HG02610 (cell line): ENCODE results near the gene CHRNB4.

Experiments used
- ATAC-seq: cut with Tn5 transposase; IDR thresholded peaks from one replicate; pipeline ENCODE4 v1.9.1; 2021; ENCODE audit warnings: mild to moderate bottlenecking, moderate library complexity; ENCODE audit not compliant: unreplicated experiment

The CHRNB4 gene

DNA sequence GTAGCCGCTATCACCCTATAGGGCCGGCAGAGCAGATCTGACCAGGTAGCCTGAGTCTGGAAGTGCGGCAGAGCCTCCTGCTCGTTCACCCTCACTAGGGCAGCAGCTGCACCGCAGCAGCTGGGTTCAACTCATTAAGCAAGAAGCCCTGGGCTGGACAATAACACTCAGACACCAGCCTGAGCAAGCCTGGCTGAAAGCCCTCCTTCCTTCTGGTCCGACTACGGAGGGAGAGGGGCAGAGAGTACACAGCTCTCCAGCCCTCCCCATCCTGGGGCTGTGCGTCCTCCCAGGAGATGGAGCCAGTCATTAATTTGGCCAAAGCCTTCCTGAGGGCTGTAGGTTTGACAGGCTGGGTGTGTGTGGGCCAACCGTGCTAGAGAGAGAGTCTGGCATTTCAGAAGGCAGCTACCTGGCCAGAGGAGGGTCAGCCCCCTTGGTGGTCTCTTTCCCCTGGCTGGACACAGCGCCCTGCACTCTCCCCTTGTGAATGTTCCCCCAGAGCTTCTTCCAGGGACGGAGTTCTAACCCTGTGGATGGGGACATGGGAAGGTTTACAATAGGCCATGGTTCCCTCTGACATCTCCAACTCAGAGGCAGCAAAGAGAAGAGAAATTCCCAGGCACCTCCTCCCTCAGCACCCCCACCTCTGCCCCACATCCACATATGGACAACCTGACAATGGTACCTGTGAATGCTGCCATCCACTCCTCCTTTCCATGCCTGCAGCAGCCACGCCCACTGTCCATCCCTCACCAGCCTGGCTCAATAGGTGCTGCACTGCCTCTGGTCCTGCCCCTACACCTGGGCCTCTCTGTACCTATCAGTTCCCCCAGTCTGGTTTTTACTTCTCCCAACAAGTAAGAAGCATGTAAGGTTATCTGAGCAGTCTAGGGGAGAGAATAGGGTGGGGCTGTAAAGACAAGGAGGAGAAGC is 6.5 kb downstream of the CHRNB4 start:
- ATAC-seq: no peak

DNA sequence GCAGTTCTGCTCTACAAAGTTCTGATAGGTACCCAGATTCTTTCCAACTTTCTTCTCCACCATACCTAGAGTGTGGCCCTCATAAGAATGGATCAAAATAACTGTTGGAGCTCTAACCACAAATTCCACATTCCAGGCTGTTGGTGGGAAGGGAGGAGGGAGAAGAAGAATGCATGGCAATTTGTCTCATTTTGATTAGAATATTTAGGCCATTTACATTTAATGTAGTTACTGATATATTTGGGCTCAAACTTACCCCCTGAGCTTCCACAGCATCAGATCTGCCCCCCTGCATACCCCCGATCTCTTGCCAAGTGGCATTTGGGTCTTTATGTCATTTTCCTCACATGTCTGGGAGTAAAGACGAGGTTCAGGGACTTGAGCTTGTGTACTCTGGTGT is 7.7 kb downstream of the CHRNB4 start:
- no peak for ATAC-seq

DNA sequence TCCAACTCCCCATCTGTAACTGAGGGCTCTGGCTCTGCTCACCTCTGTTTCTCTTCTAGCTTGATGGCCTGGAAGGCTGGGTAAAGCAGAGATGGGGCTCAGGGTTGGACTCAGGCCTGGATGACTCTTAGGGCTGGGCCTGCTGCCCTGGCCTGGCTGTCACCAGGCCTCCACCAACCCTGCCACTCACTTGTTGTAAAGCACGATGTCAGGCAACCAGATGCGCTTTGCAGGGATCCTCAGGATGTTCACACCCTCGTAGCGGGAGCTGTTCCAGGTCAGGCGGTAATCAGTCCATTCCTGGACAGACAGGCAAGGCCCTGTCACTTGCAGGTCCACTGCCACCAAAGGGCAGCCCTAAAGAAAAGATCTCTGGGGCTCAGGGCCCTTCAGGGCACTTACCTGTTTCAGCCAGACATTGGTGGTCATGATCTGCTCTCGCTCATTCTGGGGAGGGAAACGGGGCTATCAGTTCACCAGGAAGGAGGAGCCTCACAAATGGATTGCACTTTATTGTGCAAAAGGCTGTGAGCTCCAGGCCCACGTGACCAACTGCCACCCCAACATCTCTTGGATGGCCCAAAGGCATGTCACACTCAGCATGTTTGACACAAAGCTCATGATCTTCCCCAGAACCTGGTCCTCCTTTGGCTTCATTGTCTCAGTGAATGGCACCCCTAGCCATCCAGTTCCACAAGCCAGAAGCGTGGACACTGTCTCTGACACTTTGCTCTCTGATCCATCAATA is 9.9 kb downstream of the CHRNB4 start:
- ATAC-seq: no peak

DNA sequence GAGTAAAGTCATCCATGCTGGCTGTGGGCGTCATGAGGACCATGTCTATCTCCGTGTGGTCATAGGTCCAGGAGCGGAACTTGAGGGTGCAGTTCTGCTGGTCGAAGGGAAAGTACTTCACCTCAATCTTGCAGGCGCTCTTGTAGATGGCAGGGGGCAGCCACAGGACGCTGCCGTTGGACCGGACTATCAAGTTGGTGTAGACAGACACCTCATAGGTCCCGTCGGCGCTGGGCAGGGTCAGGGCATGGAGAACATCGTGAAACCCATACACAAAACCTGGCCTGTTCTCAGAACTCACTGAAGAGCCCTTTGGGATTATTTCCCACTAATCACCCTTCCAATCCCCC is 11.3 kb downstream of the CHRNB4 start:
- ATAC-seq: no peak

DNA sequence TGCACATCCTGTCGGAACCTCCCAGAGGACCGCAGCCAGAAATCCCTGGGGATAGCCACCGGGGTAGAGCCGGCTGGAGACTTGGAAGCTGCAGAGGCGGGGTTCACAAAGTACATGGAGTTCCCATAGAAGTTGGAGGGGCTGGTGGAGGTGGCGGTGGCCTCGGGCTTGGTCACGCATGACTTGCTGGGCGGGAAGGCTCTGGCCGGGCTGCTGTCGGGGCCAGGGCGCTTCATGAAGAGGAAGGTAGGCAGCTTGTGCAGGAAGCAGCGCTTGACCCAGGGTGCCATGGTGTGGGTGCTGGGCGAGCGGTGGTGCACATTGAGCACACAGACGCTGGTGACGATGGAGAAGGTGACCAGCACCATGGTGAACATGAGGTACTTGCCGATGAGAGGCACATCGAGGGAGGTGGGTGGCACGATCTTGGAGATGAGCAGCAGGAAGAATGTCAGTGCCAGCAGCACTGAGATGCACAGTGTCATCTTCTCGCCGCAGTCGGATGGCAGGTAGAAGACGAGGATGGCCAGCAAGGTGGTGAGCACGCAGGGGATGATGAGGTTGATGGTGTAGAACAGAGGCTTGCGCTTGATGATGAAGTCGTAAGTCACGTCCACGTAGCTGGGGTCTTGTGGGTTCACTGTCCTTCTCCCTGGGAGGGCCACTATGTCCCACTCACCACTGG is 11.8 kb downstream of the CHRNB4 start:
- no peak for ATAC-seq

DNA sequence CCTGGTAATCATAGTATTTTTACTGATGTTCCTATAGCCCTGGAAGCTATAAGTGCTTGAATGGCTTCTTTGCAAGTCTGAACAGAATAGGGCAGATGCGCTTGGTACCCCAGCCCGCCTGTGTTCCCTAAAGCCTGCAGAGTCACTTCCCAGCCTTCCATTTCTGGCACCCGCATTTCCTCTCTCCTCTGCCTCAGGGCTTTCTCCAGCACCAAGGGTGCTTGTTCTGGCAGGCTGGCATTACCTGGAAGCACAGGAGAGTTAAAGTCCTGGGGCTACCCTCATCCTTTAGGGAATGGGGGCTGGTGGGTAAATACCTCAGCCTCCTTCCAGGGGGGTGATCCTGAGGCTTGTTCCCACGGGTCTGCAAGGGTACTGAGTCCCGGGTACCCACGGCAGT is 12.8 kb downstream of the CHRNB4 start:
- no peak for ATAC-seq

DNA sequence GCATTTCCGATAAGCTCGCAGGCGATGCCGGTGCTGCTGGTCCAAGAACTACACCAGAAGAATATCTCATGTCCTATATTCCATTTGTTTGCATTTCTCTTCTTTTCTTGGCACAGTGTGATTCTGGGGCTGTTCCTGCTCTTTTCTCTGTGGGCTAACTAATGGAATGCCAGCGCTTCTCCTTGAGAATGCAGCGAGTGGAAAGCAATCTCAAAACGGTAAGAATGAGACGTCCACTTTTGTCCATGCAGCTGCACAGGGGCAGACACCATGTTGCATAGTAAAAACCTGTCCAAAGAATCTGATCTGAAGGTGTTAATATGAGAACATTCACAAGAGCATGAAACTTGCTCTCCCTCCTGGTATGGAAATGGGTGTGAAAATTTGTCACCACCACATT is 13.7 kb downstream of the CHRNB4 start:
- ATAC-seq: no peak

DNA sequence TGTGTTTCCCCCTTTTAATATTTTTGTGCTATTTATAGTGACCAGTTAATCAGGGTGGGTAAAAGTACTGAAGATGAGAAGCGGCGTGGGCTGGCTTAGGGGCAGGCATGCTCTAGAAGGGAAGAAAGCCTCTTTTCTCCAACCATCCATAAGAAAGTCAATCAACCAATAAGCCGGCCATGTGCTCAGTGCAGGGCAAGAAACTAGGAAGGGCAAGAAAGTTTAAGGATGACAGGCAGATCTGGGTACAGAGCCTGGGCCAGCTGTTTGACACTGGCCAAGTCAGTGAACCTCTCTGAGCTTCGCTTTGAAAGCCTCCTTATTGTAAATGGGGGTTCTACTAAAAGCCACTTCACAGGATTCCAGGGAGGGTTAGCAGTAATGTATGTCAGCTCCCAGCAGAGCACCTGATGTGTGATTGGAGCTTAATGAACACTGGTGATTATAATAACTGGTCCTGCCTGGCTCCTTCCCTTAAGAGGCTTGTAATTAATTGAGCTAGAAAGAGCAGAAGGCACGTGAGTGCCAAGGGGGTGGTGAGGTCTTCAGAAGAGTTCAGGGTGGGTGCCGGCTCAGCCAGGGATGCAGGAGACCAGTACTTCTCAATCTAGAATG is 14.5 kb downstream of the CHRNB4 start:
- no peak for ATAC-seq

DNA sequence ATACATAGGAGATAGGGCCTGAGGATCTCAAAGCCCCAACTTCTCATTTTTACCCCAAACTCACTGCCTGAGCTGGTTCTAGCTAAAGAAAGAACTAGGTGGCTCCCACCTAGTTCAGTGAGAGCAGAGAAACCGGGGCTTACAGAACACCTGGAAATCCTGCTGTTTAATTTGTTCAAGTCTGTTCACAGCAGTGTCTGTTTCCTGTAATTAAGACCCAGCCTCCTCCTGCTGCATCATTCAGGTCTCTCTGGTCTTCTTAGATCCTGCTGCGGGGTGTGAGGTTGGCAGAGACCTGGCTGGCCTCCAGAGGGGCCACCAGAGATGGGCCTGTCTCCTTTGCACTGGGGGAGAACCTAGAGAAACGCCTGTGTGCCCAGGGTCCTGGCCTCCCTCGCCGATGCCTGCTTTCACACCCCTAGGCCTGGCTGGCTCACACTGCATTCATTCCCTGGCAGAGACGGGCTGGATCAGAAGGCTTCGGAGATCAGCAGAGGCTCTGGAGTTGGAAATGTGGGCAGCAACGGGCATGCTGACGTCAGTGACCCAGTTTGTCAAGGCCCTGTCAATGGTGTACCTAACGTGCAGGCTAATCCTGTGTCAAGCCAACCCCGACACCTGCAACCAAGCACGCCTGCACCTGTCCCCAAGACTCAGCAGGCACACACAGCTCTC is 15.3 kb downstream of the CHRNB4 start:
- ATAC-seq: no peak

DNA sequence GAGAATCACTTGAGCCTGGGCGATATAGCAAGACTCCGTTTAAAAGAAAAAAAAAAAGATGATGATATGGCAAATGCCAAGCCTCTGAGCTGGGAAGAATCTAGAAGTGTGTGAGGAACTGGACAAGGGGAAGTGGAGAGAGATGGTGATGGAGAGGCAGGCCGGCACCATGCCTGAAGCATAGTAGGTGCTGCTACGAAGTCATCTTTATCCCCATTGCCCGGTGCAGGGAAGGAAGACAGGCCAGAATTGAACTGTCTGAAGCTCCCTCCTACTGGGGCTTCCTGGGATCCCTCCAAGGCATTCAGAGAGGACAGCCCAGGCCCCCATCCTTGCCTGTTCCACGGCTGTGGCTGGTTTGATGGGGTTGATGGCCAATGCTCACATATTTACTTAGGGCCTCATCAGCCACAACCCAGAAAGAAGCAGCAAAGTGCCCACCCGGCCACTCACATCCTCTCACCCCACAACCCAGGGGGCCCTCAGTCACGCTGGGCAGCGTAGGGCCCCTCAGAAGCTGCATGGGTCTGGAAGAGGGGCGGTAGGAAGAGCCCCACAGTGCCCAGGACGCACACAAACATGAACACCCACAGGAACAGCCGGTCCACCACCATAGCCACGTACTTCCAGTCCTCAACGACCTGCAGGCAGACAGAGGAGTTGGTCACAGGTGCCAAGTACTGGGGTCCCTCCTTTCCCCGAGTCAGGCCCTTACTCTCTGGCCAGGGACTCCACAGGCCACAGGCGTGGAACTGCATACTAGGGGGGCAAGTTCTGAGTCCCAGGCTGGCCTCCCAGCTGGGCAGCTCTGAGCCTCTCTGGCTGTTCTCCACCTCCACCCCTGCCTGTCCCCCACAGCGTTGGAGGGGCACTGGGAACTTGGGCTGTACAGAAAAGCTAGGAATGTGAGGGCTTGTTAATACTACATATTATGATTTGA is 16.1 kb downstream of the CHRNB4 start:
- no peak for ATAC-seq

DNA sequence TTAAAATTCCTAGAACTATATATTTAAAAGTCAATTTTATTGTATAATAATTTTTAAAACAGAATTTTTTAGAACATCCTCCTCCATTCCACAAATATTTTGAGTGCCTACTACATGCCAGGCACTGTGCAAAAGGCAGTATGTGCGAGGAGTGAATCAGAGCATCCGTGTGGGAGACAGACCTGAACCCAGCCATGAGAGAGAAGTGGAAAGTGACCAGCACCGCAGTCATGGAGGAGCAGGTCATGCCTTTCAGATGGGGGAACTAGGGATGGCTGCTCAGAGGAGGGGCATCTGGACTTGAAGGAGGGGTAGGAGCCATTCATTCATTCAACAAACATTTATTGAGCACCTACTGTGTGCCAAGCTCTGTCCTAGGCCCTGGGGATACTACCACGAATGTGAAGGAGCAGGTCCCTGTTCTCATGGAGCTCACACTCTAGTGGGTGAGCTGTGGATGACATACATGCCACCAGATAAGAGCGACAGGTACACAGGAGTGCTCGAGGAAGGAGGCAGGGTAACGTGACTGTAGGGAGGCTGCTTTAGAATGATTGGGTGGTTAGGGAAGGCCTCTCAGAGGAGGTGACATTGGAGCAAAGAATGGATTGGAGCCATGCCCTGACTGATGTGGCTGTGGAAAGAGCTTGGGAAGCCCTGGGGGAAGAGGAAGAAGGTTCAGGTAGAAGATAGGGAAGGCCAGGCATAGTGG is 17.1 kb downstream of the CHRNB4 start:
- no peak for ATAC-seq

DNA sequence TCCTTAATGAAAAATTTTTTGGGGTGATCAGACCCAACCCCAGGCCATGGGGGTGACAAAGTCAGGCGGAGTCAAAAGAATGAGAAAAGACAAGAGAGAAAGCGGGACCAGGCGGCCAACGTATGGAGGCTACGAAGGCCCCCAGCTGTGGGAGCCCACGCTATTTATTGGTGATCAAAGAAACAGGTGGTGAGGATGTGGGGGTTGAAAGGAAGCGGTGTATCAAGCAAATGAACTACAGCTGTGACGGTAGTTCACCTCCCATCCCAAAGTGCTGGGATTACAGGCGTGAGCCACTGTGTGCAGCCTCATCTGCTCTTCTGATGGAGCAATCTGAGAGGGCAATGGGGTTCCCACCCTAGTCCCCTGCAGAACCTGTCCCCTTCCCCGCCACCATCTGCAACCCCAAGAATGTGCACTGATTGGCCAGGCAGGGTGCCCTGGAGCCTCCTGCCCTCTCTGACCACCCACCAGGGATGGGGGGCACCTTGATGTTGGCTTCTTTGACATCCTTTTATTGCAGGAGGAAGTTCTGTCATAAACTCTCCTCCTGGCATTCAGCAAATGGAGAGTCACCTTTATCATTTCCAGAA is 19.1 kb downstream of the CHRNB4 start:
- no peak for ATAC-seq

DNA sequence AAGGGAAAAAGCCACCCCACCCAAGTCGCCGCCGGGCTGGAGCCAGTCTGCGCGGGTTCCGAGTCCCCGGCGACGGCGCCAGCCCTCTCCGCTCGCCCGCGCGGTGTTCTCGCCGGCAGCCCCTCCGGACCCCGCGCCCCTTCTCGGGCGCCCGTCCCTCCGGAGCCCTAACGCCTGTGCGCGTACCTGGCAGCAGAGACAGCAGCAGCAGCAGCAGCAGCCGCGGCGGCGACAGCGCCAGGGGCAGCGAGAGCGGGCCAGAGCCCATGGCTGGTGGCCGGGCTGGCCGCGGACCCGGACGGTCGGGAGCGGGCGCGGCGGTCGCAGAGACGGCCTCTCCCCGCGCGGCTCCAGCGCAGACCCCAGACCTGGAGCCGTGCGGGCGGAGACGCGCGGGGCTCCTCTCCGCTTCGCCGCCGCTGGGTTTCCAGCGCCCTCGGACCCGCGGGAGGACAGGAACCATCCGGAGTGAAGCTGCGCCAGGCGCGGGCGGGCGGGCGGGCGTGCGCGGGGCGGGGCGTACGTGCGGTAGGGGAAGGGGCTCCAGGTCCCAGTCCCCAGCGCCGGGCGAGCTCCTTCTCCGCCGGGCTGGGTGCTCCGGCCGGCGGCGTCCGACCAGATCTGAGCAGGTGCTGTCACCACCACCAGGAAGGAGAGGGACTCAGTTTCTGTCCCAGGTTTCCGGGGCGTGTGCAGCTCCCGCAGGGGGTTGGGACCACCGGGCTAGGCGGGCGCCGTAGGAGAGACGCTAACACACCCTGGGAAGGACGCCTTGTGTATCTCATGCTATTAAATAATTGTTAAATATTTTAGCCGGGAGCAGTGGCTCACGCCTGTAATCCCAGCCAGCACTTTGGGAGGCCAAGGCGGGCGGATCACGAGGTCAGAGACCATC is 20.2 kb downstream of the CHRNB4 start, which contains the start of gene CHRNA3:
Gene CHRNA3, minus strand, starts transcription at position 470 of the 895 bp plus-strand sequence. Its CDS starts 202 bp downstream, at position 268.
- no peak for ATAC-seq

DNA sequence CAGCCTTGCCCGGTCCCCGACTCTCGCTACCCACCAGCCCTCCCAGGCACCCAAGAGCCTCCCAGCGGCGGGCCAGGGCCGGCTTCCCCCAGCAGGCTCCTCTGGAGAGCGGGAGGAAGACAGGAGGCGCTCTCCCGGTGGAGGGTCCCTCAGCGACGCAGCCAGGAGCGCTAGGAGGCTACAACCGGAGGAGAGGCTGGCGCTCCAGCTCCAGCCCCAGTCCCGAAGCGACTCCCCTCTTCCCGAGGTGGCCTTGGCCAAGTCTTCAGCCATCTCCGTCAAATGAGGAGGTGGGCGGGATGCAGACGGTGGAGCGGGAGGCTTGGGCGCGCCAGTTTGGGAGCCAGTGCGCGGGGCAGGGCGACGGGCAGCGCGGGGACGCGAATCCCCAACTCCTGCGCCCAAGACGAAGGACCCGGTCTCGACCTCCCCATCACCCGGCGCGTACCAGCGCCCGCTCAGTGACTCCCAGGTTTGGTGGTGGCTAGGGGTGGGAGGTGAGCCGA is 20.9 kb downstream of the CHRNB4 start:
- no peak for ATAC-seq

DNA sequence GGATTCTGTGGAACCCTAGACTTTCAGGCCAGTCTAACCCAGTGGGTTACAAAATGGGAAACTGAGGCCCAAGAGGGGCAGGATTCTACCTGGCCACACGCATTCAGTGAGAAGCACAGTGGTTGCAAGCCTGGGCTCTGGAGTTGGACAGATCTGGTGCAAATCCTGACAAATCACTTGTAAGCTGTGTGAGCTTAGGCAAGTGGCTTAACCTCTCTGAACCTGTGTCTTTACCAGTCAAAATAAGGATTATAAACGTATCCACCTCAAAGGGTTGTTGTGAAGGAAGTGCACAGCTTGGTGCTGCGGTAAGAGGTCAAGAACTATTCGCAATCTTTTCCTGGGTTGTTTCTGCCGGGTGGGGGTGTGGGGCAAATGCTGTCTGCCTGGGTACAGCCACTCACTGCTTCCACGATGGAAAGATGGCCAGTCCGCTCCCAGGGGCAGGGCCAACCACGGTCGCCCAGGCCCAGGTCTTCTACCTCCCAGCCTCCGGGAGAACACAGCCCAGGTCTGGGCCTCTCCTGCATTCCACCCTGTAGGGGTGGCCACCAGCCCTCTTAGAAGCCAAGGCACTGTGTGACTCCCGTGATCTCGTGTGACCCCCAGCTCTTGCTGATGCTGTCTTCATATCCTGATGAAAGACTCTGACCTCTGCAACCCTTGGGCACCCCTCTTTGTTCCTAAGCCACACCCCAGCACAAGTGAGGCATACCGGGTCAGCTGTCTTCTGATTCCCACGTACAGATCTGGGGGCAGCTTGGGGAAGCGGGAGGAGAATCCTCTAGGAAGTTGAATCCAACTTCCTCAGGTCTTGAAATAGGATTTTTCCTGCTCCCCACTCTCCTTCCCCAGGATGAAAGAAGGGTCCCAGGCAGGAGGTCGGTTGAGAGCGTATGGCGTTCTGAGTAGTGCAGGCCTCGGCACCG is 21.7 kb downstream of the CHRNB4 start:
- no peak for ATAC-seq

DNA sequence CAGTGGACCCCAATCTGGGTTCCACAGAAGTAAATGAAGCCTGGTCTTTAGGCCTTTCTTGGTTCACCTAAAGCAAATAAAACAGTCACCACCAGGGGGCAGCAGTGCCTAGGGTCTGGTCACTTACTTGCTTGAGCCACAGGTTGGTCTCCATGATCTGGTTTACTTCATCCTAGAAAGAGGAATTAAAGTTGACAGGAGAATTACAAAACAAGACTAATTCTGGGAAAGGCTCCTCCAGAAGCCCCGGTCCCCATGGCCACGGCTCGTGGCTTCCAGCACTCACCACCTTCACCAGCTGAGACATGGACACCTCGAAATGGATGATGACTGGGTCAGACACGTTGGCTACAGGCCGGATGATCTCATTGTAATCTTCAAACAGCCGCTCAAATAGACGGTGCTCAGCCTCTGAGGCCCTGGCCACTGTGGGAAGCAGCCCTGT is 22.5 kb downstream of the CHRNB4 start:
- ATAC-seq: no peak
